Daoy (cell line): ENCODE results near the gene TBC1D2B. TPM values are rescaled to one million over a fixed set of nuclear protein-coding genes. Genes with fewer than 3 reads are reported as not detected.
"Not testable (repeated sequence)": the region's sequence is repeated elsewhere in the genome, so short reads cannot be mapped to it uniquely, and the experiment has no call there.

Experiments
- DNase-seq: peaks from one replicate; pipeline ENCODE4 v3.0.0-alpha.2; 2015; ENCODE audit warnings: low read depth
- total RNA-seq: library from RNA; depleted of rRNA; stranded (reverse); fragments of >200 nt; shearing (Covaris generic); gene quantifications from 2 replicates; pipeline ENCODE4 v1.2.3, GENCODE V29; 2014

Gene TBC1D2B
- total RNA-seq, 1 experiment from 2014 or later, result 8.2 TPM

DNA sequence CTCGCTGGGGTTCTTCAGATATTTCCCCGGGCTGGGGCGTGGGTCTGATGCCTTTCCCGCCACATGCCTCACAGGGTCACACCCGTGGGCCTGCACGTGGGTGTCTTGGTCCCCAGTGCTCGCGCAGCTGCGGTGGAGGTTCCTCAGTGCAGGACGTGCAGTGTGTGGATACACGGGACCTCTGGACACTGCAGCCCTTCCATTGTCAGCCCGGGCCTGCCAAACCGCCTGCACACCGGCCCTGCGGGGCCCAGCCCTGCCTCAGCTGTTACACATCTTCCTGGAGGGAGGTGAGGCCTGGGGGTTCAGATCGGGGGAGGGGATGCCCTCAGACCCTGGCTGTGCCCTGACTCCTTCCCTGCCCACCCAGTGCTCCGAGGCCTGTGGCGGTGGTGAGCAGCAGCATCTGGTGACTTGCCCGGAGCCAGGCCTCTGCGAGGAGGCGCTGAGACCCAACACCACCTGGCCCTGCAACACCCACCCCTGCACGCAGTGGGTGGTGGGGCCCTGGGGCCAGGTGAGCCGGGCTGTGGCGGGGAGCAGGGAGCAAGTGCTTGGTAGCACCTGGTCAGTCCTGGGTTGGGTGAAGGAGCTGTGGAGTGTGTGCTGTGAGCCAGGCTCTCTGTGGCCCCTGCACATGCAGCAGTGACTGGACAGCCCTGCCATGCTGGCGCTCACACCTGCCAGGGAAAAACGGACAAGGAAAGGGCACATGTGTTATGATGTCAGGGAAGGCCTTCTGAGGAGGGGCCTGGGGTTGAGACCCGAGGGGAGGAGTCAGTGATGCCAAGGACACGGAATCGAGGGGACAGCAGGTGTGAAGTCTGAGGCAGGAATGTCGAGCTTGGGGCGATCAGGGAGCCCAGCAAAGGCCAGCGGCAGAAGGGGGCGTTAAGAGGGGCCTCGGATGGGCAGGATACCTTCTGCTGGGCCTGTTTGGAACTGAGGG, 88.9 kb downstream of the TBC1D2B start:
- DNase-seq, result no peak

DNA sequence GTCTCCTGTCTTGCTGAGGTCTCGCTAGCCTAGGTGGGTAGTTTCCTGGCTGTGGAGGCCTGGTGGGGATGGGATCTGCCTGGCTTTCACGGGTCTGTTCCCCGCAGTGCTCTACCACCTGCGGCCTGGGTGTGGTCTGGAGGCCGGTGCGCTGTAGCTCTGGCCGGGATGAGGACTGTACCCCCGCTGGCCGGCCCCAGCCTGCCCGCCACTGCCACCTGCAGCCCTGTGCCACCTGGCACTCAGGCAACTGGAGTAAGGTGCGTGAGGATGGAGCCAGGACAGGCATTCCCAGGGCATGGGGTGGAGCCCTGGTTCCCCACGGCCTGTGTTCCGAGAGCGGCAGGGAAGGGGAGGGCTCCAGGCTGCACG, 89.8 kb downstream of the TBC1D2B start:
- not testable (repeated sequence) for DNase-seq

DNA sequence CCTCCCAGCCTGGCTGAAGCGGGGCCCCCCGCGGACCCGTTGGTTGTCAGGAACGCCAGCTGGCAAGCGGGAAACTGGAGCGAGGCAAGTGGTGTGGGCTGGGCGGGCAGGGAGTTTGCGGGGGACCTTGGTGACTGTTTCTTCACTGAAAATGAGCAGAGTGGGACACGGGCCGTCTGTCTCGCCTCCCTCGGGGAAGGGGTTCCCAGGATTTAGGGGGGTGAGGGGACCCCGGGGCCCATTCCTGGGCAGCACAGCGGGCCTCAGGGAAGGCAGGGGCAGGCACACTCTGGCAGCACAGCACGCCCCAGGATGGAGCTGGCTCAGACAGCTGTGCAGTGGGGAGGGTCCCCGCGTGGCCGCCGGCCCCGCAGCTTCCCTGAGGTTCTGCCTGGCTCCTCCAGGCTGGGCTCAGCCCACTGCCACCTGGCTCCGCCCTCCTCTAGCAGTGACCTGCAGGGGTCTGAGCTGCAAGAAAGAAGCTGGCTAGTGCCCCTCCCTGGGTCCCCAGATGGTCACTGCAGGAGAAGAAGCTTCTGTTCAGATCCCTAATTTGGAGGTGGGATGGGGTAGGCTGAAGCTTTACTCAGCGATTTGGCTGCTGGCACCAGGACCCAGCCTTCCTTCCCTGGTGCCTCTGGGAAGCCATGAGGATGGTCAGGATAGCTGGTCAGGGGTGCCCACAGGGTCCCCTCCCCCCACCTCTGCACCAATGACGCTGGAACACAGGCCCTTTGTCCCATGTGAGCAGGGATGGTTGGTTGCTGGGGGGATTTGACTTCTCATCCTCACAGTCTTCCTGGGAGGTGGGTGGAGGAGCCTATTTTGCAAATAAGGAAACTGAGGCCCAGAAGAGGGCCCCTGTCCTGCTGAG, 90.4 kb downstream of the TBC1D2B start:
- no peak for DNase-seq

DNA sequence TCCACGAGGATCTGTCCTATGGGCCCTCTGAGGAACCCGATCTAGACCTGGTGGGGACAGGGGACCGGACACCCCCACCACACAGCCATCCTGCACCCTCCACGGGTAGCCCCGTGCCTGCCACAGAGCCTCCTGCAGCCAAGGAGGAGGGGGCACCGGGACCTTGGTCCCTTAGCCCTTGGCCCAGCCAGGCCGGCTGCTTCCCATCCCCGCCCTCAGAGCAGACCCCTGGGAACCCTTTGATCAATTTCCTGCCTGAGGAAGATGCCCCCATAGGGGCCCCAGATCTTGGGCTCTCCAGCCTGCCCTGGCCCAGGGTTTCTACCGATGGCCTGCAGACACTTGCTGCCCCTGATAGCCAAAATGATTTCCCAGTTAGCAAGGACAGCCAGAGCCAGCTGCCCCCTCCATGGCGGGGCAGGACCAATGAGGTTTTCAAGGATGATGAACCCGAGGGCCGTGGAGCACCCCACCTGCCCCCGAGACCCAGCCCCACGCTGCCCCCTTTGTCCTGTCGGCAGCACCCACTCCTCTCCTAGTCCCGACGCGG, 91.5 kb downstream of the TBC1D2B start:
- no peak for DNase-seq

DNA sequence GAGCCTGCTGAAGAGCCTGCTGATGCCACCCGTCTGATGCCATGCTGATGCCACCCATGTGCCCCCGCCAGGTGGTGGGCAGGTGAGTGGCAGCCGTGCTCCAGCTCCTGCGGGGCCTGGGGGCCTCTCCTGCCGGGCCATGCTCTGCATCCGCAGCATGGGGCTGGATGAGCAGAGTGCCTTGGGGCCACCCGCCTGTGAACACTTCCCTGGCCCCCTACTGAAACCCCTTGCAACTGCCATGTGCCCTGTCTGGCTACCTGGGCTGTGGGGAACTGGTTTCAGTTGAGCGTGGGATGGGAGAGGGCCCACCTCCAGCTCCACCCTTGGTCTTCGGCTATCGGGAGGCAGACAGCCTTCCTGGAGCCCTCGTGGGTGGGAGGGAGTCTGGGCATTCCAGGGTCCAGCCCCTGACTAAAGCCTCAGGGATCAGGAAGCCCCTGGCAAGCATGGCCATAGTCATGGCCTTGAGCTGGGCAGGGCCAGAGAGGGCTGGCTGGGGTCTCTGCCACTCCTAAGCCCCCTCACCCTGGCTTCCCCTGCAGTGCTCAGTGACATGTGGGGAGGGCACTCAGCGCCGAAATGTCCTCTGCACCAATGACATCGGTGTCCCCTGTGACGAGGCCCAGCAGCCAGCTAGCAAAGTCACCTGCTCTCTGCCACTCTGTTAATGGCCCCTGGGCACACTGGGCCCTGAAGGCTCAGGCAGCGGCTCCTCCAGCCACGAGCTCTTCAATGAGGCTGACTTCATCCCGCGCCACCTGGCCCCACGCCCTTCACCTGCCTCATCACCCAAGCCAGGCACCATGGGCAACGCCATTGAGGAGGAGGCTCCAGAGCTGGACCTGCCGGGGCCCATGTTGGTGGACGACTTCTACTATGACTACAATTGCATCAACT, 92.2 kb downstream of the TBC1D2B start:
- no peak for DNase-seq

DNA sequence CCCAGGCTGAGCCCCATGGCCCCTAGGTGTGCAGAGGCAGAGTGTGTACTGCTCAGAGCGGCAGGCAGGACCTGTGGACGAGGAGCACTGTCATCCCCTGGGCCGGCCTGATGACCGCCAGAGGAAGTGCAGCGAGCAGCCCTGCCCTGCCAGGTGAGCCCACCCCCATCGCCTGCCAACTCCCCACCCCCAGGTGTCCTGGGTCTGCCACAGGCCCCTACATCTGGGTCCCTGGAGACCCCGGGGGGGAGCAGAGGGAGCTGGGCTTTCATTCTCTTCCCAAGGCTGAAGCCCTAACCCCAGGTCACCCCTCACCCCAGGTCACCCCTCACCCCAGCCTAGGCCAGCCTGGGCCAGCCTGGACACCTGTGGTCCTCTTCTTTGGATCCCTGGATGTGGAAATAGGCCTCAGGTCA, 93.1 kb downstream of the TBC1D2B start:
- no peak for DNase-seq

DNA sequence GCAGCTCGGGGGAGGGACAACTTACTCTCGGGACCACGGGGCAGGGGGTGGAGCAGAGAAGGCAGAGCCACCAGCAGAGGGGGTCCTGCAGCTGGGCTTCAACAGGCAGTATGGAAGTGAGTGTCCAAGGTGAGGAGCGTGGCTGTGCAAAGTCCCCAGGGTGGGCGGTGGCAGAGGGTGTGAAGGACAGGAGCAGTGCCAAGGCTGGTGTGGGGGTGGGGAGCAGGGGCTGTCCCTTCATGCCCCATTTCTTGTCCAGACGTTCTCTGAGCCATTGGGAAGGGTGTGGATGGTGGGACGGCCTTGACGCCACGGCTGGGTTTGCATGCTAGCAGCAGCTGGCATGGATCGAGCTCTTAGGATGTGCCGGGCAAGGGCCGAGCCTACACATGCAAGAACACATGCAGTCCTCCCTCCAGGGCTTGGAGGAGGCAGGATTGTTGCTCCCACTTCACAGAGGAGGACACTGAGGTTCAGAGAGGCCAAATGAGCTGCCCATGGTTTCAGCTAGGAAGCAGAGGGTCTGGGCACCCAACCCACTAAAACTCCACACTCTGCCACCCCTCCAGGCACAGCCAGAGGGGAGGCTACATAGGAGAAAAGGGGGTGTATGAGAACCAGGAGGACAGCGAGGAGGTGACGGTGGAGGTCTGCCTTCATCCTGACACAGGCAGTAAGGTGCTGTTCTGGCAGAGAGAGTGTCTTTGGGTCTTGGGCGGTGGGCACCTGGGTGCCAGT, 93.6 kb downstream of the TBC1D2B start:
- no peak for DNase-seq

DNA sequence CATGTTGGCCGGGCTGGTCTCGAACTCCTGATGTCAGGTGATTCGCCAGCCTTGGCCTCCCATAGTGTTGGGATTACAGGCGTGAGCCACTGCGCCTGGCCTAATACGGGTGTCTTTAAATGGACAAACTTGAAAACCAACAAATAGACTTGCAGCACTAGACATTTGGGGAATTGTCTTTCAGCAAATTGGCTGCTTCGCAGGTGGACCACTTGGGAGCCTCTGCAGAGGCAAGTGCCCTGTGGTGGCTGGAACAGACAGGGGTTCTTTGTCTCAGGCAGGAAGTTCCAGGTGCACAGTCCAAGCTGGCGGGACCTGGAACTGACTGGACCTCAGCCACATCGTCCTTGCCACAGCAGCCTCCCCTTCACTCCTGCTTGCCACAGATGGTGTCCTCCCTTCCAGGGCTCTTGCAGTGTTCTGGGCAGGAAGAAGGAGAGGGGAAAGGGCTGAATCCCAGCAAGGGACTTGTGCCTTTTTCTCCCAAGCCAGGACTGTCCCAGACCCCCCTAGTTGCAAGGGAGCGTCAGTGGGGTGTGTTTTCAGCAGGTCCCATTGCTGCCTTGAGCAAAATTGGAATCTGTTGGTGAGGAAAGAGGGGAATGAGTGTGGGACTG, 94.3 kb downstream of the TBC1D2B start:
- no peak for DNase-seq

DNA sequence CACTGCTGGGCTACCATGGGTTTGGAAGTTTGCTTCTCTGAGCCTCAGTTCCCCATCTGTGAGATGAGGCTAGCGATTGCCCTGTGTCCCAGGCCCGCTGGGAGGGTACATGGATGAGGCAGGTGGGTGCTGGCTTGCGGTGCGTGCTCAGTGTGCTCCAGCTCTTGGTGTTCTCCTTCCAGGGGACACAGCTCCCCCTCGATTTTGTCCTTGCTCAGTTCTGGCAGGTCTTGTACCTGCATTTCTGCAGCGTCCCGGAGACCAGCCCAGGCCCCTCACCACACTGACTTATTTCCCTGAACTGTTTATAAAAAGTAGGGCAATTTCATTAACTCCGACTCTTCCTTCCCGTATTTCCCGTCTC, 95.4 kb downstream of the TBC1D2B start:
- DNase-seq, result no peak

DNA sequence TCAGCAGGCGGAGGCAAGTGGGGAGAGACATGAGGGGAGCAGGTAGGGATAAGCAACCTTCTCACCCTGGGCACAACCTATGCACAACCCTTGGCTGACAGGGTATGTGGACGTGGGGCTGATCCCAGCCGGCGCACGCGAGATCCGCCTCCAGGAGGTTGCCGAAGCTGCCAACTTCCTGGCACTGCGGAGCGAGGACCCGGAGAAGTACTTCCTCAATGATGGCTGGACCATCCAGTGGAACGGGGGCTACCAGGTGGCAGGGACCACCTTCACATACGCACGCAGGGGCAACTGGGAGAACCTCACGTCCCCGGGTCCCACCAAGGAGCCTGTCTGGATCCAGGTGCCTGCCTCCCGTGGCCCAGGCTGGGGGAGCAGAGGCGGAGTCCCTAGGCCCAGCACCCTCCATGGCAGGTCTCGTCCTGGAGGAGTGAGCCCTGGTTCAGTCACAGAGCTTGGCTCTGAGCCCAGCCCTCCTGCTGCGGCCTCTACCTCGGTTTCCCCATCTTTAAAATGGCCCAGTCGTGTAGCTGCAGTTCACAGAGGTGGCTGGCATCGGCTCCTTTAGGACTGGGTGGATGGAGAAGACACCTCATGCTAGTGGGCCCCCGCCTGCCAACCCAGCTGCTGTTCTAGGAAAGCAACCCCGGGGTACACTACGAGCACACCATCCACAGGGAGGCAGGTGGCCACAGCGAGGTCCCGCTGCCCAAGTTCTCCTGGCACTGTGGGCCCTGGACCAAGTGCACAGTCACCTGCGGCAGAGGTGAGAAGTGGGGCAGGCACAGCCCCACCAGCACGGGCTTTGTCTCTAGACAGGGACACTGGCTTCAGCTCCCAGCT, 96.0 kb downstream of the TBC1D2B start:
- DNase-seq, result no peak

DNA sequence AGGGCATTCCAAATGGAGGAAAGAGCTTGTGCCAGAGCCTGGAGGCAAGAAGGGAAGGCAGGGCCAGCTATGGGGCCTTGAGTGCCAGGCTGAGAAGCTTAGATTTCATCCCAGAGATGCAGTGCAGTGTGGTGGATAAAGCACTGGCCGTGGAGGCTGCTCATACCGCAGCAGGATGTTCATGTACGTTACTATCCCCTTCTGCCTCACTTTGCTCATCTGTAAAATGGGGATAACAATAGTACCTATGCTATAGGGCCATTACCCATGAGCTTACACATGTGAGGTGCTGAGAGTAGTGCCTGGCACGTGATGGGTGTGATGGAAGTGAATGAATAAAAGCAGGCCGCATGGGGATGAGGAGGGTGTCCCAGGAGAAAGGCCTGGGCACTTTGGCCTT, 96.8 kb downstream of the TBC1D2B start:
- DNase-seq, result not testable (repeated sequence)

DNA sequence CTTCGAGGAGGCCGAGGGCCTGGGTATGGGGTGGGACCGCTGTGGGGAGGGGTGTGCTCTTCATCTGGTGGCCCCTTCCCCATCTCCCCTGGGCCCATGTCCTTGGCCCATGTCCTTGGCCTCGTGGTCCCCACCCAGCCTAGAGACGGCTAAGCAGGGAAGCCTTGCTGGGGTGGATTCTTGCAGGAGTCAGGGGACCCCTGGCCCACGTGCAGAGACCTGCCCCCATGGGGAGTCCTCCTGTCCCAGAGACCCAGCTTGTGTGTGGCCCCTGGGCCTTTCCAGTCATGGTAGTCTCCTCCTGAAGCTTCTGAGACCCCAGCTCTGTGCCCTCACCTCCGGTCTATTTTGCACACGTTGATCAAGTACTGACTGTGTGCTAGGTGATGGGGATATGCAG, 97.4 kb downstream of the TBC1D2B start:
- DNase-seq, result no peak

DNA sequence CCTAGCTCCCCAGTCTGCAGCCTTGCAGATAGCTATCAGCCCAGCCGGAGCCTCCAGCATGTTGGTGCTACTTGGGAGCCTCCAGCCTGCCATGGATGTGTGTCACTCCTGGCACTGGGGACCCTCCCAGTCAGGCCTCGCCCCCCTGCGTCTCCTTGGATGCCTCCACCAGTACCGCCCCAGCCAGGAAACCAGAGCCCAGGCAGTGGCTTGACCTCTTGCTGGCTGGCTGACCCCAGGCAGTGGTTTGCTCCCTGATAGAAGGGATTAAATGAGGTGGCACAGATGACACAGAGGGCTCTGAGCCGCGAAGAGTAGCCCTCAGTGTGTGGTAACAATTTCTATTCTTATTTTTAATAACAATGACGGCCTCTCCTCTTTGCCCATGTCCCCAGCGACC, 98.4 kb downstream of the TBC1D2B start:
- not testable (repeated sequence) for DNase-seq

DNA sequence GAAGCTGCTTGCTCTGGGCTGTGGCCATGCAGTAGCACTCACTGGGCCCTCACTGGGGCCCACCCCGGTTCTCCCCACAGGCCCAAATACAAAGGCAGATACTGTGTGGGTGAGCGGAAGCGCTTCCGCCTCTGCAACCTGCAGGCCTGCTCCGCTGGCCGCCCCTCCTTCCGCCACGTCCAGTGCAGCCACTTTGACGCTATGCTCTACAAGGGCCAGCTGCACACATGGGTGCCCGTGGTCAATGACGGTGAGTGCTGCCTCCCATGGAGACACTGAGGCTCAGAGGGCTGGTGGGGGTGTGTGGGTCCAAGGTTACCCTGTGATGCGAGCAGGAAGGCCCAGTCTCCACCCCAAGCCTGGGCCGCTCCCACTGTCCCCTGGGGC, 98.8 kb downstream of the TBC1D2B start:
- not testable (repeated sequence) for DNase-seq

DNA sequence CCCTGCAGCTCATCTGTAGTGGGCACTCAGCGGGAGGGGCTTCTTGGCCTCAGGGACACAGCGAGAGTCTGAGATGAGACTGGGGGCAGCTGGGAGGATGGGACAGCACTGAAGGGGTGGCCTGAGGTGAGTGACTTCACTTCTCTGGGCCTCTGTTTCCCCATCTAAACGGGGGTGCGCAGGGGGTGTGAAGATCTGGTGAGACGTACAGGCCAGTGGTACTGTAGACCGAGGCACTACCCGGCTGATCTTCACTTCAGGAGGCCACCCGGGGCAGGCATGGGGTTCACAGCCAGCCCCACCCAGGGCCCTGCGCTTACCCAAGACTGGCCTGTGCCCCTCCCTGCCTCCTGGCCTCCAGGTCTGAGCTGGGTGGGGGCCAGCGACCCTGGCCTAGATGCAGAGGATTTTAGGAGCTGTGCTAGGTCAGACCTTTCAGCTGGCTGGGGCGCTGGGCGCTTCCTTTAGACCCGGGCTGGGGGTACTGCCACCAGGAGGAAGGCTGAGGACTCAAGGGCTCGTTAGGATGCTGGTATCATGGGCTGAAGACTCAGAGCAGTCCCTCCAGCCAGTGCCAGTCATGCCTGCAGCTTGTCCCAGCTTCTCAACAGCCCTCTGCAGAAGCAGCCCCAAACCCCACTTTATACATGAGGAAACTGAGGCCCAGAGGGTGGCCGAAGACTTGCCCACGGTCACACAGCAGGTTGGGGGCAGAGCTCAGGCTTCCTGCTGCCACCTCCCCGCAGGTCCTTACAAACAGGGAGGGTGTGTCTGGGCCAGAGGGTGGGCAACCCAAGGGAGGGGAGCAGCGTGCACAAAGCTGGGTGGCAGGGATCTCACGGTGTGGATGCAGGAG, 99.4 kb downstream of the TBC1D2B start:
- DNase-seq, result not testable (repeated sequence)

DNA sequence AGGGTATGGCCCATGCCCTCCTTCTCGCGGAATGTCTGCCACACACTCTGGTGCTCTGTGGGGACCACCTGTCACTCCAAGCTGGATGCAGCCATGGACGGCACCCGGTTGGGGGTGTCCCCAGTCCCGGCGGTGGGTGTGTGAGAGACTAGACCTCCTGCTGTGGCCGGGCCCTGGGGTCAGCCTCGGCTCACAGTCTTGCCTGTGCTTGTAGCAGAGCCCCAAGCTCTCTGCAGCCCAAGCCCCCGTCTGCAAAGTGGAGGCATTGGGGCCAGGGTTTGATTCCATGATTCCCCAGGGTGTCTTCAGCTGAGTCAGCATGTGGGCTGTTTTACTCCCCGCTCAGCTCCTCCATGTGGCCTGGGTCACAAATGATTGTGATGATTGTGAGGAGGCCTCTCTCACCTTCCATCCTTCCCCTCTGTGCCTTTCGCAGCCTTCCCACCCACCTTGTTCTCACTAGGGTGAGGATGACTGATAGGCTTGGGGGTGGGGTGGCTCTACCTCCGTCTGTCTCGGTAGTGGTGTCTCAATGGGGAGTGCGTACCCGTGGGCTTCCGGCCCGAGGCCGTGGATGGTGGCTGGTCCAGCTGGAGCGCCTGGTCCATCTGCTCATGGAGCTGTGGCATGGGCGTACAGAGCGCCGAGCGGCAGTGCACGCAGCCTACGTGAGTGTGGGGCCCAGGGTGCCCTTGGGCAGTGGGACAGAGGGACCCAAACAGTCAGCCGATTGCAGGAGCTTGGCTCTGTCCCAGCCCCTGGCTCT, 100.6 kb downstream of the TBC1D2B start:
- not testable (repeated sequence) for DNase-seq

DNA sequence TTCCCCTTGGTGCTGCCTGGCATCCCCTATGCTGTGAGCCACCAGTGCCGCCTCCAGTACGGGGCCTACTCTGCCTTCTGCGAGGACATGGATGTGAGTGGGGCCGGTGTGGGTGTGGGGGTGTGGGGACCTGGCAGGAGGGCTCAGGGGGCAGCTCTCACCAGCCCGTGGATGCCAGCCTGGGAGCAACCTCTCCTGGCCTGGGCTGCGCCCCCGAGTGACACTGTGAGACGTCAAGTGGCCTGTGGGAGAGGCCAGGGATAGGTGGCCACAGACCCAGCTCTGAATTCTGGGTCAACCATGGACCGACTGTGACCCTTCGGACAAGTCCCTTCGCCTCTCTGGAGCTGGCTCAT, 101.4 kb downstream of the TBC1D2B start:
- DNase-seq, result not testable (repeated sequence)
